HG02798 (cell line): ENCODE measurements around the gene DNAJB8.

Source experiments
- ATAC-seq: cut with Tn5 transposase; IDR thresholded peaks from one replicate; pipeline ENCODE4 v1.9.1; 2021; ENCODE audit warnings: mild to moderate bottlenecking; ENCODE audit not compliant: unreplicated experiment, poor library complexity

The DNAJB8 gene

DNA sequence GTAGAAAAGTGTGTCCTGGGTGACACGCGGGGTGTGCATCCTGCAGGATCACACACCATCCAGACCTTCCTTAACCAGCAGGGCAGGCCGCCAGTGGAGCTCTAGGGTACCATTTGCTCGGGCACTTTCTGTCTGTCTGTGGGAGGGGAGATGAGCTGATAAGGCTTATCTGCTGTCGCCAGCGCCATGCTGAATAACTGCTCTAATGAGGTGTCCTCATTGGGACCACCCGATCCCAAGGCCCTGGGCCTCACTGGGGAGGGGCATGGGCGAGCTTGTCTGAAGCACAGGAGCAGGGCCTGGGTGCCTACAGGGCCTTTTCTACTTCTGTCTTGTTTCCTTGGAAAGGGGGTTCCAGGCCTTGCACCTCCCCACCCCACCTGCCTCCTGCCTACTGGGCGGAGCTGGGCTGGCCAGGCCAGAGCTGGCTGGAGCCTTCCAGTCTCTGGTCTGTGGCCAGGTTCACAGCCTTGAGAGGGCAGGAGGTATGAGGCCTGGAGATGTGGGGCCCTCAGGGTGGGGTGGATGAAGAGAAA lies 28.8 kb upstream of the DNAJB8 start:
- ATAC-seq, result no peak

DNA sequence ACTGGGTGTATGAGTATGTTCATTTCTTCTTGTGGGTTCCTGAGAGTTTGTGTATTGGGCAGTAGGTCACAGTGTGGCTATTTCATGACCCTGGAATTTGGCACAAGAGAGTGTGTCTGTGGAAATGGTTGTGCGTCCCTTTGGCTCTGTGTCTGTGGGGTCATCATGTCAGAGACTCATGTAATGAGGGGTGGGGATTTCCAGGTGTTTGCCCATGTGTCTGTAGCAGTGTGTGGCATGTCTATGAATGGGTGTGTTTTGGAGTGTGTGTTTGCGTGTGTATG lies 27.6 kb upstream of the DNAJB8 start:
- ATAC-seq, result no peak

DNA sequence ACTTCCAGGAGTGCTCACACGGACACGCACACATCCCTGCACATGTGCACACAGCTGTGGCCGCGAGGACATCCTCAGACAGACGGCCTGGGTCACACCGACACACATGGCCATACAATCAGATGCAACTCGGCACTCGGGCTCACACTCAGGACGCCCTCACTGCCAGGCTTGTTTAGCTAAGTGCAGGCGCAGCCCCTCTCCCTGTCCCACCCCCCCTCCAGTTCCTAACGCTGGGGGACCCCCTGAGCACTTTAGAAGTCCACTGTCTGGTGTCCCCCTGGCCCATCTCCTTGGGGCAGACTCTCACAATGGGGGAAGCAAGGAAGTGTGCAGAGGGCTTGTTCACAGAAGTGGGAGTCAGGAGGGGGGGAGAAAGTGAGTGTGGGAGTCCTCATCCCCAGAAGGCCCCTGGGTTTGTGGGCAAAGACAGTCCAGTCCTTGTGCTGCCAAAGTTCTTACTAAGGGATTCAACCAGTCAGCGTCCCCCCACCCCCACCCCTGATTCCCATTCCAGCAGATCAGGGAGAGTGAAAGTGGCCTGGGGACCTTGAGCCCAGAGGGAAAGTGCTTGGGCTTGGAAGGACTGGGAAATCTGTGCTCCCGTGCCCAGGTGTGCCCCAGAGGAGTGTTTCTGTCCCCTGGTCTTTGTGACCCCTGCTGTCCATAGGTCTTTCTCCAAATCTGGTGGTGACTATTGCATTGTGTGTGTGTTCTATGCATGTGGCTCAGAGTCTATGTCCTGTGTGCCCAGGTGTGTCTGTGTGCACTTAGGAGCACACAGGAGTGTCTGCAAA lies 27.1 kb upstream of the DNAJB8 start:
- no peak for ATAC-seq

DNA sequence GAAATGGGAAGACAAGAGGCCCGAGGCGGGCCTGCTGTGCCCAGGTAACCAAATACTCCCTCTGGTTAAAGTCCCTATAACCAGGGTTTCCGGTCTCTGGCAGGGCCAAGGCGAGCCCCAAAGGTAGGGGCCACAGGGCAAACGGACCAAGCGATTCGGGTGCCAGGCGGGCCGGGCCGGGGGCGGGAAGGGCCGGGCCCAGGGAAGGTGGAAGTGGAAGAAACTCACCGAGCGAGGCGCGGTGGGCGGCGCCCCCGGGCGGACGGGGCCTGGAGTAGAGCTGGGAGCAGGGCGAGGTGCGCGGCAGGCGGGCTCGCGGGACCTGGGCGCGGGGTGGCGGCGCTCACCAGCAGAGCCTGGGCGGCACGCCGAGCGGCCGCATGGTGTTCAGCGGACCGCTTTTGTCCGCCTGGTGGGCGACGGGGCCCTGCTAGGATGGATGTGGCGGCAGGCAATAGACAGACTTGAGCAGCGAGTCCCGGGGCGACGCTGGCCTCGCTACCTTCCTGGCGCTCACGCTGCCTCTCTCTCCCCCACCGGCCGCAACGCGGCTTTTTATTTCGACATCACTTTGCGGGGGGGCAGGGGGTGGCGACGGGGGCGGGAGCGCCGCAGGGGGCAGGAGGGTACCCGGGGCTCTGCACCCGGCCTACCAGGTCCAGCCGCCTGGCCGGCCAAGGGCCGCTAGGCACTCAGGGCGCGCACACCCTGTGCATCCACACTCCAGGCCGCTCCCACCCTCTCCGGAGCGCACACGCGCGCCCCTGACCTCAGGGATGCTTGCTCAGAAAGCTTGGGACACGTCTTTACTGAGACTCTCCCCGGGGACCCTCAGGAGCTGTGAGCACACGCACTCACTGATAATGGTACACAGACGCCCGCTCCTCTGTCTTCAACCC lies 26.2 kb upstream of the DNAJB8 start, which contains the start of gene GATA2:
Gene GATA2 (minus strand): TSS at position 531 of the 899 bp plus-strand sequence. CDS start 6,170 bp downstream, outside the sequence.
- ATAC-seq, result no peak

DNA sequence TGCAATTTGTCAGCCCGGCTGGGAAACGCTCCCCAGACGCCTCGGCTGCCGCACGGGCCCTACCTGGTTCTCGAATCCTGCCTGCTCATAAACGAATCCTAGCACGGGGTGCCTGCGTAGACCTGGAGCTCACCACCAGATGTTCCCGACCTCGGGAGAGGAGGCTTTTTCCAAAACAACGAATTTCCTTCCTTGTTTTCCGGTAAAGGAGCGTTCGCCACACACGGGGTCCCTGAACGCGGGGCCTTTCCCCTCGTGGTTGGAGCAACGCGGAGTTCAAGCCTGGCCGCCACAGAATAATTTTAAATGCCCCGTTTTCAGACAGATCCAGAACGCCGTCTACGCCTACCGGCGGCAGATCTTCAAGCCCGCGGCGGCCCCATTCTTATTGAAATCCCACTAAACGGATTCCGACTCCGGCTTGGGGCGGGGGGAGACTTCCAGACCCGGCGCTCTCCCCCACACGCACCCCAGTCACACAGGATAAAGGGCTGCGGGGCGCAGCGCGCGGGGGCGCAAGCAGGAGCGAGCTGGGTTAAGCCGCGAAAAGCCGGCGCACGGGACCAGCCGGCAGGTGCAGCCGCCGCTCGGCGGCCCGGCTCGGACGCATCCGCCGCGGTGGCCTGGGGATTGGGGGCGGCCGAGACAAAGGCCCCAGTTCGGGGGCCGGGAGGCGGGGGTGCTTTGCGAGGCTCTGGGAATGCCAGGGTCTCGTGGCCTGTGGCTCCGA lies 25.4 kb upstream of the DNAJB8 start:
- ATAC-seq, result no peak

DNA sequence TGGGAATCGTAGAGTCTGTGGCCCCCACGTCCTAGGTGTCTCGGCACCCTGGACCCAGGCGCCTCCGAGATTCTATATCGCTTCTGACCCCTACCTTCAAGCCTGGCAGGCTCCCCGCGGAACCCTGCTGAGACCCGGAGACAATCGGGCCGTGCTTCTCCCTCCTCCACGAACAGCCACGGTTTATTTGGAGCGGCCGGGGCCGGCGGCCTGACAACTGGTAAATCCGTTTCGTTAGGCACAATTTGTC lies 24.9 kb upstream of the DNAJB8 start:
- no peak for ATAC-seq

DNA sequence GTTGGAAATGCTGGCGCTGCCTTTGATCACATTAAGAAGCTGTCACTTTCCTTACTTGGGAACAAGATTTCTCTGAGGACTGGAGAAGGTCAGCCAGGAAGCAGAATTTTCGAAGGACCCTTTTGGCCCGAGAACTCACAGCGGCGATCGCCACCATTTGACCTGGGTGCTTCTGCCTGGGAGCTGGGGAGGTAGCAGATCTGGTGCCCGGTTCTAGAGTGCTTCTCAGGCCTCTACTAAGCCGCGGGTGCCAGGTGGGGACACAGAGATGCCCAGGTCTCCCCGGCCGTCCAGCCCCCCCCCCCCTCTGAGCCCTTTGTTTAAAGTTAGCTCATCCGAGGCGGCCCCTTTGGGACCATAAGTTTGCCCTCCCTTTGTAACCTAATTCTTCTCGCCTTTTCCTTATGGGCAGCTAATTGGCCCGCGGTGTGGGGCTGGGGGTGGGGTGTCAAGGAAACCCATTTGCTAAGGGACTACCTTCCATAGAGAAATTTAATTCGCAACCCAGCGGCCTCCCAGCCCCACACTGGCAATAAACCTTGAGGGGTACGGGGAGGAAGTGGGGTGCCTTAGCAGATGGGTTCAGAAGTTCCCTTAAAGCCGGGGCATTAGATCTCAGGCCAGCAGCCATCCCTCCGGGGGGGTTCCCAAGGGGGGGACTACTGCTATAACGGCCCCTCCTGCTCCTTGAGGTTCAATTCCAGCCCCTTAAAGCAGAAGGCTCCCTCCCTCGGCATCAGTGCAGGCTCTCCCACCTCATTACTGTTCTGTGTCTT lies 24.4 kb upstream of the DNAJB8 start:
- no peak for ATAC-seq

DNA sequence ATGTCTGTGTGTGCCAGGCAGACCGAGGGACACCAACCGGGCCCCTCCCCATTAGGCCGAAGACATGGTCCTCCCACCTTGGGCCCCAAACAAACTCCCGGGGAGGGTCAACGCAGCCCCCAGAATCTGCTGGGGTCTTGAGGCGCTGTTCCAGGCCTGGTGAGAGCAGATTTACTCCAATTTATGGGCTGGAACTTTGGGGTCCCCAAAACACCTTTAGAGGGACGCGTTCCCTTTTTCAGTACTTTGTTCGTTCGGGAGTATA lies 23.9 kb upstream of the DNAJB8 start:
- no peak for ATAC-seq

DNA sequence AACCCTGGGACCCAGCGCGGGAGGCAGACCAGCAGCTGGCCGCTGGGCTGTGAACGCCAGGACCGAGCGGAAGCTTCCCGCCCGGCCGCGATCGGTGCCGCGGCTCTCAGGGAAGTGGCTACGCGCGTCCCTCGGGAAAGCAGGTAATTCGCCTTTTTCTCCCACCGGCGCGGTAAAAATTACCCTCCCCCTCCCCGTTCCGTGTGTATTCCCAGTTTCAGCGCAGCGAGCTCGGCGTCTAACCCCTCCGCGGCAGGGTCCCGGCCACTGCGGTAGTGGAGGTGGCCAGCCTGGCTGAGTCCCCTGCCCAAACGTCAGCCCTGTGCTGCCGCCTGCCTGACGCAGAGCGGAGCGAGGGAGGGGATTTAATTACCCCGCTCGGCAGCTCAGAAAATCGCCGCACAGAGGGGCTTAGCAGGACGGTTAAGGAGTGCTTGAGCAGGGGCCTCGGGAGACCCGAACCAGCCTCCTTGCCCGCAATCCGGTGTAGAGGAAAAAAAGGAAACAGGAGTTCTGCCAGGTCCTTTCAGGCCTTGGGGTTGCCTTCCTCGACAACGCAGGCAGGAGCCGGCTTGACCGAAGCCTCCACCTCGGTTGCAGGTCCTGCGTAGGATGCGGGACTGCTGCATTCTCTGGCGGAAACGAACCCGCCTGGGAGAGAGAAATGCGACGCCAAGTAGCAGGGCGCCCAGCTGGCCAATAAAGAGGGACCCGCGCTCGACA lies 23.4 kb upstream of the DNAJB8 start:
- no peak for ATAC-seq

DNA sequence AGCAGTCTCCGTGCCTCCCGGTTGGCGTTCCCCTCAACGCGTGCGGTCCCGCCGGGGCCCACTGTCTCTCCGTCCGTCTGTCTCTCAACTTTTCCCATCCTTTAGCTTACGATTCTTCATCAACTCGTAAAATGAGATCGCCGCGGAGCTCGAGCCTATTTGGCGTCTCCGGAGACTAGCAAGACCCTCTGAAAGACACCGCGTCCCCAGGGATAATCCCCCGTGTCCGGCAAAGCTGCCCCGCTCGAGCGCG lies 22.9 kb upstream of the DNAJB8 start:
- no peak for ATAC-seq

DNA sequence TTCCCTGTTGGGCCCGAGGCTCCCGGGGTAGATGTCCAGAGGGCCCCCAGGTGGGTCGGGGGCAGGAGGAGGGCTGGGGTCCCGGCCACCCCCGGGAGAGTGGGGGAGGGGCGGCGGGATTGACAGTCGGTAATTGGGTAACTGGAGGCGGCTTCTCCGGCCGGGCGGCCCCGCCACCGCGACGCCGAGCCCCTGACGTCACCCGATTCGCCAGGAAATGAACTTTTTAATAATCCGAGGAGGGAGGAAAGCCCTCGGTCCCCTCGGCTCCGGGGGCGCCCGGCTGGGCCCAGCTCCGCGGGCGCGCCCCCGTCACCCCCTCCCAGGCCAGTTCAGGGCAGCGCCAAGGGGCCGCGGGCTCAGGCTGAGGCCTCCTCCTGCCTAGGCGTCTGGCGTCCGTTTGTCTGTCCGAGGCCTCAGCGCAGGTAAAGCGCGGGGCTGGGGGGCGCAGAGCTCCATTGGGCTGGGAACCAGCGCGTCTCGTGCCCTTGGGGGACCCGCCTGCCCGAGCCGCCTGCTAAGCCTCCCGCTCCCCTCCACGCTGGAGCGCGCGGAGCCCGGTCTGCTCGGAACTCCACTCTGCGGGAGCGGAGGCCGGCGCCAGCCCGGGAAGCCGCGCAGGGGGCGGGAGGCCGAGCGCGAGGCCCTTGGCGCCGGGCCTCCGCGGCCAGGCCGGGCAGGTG lies 22.4 kb upstream of the DNAJB8 start:
- no peak for ATAC-seq

DNA sequence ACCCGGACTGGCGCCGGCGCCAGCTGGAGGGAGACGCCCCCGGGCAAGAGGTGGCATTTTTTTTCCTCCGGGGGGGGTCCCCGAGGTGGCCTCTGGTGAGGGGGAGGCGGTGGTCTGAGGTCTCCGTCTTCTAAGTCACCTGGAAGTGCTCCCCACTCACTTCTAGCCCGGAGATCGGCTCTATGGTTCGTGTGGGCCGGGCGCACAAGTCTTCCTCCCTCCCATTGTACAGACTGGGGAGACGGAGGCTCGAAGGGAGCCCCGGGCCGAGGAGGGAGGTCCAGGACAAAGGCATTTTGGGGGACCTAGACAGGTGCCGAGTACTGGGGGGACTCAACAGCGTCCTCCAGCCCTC lies 21.9 kb upstream of the DNAJB8 start:
- no peak for ATAC-seq

DNA sequence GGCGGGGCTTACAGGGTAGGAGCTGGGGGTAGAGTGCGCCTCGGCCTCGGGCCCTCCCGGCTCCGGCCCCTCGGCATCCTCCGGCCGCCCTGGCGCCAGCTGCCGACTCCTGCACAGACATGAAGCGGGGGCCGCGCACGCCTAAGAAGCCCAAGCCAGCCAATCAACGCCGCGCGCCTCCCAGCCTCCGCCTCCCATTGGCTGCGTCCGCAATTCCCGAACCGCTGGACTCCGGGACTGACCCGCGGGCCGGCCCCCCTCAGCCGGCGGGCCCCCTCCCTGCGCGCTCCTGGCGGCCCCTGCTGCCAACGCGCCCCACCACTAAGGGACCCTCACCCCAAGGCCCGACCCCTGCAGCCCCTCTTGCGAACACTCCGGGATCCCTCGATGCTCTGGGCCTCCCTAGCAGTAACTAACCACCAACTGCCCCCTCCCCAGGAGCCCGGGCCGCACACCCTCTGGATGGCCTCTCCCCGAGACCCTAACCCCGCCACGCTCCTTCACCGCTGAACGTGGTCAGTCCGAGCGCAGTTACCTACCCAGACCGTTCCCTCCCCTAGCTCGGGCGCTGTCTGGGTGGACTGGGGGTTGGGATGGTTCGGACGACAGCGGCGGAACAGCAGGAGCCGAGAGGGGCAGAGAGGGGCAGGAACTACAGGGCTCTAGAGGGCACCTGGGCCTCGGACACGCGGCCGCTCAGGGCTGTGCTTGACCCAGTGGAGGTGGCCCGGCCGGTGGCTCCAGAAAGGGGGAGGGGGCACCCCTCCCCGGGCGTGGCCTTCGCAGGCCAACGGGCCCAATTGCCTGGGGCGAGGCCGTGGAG lies 21.3 kb upstream of the DNAJB8 start:
- ATAC-seq, result no peak

DNA sequence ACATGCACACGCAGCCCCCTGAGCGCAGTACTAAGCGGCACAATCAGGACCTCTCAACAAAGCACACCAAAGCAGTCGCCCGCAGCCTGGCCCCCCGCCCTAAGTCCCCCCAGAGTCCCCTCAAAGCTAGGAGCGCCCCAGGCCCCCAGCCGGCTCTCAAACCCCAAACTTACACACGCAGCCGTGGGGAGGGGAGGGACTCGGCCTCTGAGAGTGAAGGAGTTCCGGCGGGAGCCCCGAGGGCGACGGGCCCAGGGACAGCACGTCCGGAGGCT lies 20.8 kb upstream of the DNAJB8 start:
- no peak for ATAC-seq

DNA sequence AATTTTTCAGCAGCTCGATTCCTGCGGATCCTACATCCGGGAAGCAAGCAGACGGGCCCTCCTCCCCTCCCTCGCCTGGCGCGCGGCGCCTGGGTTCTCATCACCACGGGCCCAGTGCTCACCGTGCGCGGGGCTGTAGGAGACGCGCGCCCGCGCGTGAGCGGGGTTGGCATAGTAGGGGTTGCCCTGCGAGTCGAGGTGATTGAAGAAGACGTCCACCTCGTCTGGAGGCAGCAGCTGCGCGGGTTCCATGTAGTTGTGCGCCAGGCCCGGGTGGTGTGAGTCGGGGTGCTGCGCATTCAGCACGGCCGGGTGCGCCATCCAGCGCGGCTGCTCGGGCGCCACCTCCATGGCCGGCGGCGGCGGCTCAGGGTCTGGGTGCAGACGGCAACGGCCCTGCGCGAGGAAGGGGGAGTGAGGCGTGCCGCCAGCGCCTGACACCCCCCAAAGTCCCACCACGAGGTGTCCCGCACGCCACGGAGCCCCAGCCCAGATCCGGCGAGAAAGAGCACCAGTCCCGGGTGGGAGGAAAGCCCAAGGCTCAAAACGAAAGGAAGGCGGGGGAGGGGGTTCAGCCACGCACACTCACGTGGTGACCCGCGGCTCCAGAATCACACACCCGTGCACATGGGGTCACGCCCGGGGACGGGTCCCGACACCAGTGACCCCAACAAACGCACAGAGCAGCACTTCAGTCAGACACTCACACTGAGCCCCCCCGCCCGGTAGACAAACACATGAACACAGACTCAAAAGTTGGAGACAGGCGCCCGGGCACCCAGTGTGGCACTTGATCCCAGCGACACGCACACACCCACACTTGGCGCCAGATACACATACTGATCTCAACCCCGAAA lies 20.2 kb upstream of the DNAJB8 start:
- ATAC-seq, result no peak

DNA sequence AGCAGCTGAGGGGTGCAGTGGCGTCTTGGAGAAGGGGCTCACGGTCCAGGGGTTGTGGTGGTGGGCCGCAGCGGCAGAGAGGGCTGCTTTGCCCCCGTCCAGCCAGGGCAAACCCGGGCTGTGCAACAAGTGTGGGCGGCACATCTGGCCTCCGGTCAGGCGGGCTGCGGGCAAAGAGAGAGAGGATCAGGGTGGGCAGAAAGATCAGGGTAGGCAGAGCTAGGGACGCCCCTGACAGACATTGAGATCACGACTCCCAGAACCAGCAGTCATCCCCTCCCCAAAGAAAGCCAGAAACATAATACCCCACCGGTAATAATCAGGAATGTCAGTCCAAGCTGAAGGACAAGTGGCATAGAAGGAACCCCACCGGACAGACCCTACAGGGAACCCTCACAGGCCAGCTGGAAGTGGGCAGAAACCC lies 19.5 kb upstream of the DNAJB8 start:
- no peak for ATAC-seq

DNA sequence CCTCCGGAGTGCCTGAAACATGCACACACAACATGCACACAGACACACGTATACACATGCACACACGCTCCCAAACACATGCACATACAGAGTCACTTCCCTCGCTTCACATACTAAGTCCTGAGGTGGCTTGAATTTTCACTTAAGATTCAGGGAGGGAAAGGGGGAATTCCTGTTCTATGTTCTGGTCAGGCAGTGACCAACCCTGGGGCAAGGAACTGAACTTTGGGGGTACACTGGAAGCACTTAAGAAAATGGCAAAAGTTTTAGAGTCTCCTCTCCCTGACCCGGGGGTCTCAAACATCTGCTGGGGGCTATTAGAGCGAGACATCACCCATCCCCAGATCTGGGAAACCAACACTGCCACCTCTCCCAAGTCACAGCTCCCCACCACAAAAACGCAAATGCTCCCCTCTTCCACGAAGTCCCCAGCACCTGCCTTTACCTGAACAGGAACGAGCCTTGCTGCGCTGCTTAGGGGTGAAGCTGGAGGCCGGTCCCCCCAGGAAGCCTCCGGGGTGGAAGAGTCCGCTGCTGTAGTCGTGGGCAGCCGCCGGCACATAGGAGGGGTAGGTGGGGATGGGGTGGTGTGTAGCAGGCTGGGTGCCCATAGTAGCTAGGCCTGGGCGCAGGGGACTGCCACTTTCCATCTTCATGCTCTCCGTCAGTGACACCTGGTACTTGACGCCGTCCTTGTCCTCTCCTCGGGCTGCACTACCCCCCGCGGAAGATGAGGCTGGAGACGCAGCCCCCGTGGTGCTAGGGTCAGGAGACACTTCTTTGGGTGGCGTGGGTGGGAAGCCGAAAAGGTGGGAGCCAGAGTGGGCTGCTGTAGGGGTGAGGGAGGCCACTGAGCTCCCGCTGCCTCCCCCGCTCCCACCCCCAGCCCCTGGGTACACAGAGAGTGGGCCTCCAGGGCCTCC lies 18.9 kb upstream of the DNAJB8 start:
- no peak for ATAC-seq
